Thoracic aorta (tissue), 2 donors: Measurements from ENCODE around the gene PIMREG. TPM values are rescaled to one million over a fixed set of nuclear protein-coding genes. Genes with fewer than 3 reads are reported as not detected.

Experiments used
- ATAC-seq: fragments of 150-250 bp; one replicate; pipeline ENCODE4 v1.8.0; 2017; ENCODE audit warnings: low read depth; ENCODE audit not compliant: insufficient number of reproducible peaks, low FRiP score
- DNase-seq: peaks from one replicate; pipeline ENCODE4 v3.0.0-alpha.2; 2020; ENCODE audit warnings: low spot score
- H3K27ac ChIP-seq, 2 donors: fragments of 200-600 bp; sonication (generic); 1 replicate in 1 of 2; 2 replicates in 1 of 2; pipeline ENCODE4 v1.5.1; 2016; ENCODE audit warnings: mild to moderate bottlenecking in 2 of 2, moderate library complexity in 2 of 2
- H3K27me3 ChIP-seq: fragments of 200-600 bp; sonication (generic); replicated peaks from 2 replicates; pipeline ENCODE4 v1.6.0; 2016; ENCODE audit warnings: mild to moderate bottlenecking; ENCODE audit not compliant: insufficient read depth
- H3K36me3 ChIP-seq: fragments of 200-600 bp; sonication (generic); one replicate; pipeline ENCODE4 v1.5.1; 2016
- H3K4me1 ChIP-seq, 2 donors: fragments of 200-600 bp; sonication (generic); 1 replicate in 1 of 2; 2 replicates in 1 of 2; pipeline versions ENCODE4 v1.5.1 to v1.6.0; 2016; ENCODE audit warnings: low read depth in 2 of 2, mild to moderate bottlenecking in 1 of 2; ENCODE audit not compliant: control insufficient read depth in 1 of 2
- H3K4me3 ChIP-seq: fragments of 200-600 bp; sonication (generic); 2 replicates; pipeline ENCODE4 v1.5.1; 2016; ENCODE audit warnings: mild to moderate bottlenecking
- H3K9me3 ChIP-seq: fragments of 200-600 bp; sonication (generic); 2 replicates; pipeline ENCODE4 v1.5.1; 2016
- total RNA-seq, 2 donors: library from RNA; depleted of rRNA; stranded (reverse); fragments of >200 nt; gene quantifications; one replicate each; pipeline versions ENCODE4 v1.1.0 to v1.2.3, GENCODE V29; 2016
- TF ChIP-seq, protein P1 (sequence below): fragments of 200-600 bp; sonication (generic); IDR thresholded peaks from one replicate; pipeline ENCODE4 v1.5.1; 2019; ENCODE audit warnings: antibody characterized with exemption

PIMREG gene
- total RNA-seq, 2 donors from 2014 or later = not detected

GRCh38 chr17:6470751-6471521 lies 26.7 kb downstream of the PIMREG start:
- no peak for ATAC-seq
- Histone ChIP-seq H3K27me3 (no peaks in the 10 kb centered on the region), H3K36me3 (no peaks in the 10 kb centered on the region), H3K27ac (no peak overlapping the region), H3K4me3 (no peak overlapping the region), H3K9me3 (no peaks in the 10 kb centered on the region), H3K4me1 (no peaks in the 10 kb centered on the region)
- no peak for DNase-seq
- TF ChIP-seq, protein P1, sequence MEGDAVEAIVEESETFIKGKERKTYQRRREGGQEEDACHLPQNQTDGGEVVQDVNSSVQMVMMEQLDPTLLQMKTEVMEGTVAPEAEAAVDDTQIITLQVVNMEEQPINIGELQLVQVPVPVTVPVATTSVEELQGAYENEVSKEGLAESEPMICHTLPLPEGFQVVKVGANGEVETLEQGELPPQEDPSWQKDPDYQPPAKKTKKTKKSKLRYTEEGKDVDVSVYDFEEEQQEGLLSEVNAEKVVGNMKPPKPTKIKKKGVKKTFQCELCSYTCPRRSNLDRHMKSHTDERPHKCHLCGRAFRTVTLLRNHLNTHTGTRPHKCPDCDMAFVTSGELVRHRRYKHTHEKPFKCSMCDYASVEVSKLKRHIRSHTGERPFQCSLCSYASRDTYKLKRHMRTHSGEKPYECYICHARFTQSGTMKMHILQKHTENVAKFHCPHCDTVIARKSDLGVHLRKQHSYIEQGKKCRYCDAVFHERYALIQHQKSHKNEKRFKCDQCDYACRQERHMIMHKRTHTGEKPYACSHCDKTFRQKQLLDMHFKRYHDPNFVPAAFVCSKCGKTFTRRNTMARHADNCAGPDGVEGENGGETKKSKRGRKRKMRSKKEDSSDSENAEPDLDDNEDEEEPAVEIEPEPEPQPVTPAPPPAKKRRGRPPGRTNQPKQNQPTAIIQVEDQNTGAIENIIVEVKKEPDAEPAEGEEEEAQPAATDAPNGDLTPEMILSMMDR = no peak

- no peak for ATAC-seq
- TF ChIP-seq, protein P1 = no peak
Observed at GRCh38 chr17:6471531-6472465, 27.5 kb downstream of the PIMREG start.

DNA sequence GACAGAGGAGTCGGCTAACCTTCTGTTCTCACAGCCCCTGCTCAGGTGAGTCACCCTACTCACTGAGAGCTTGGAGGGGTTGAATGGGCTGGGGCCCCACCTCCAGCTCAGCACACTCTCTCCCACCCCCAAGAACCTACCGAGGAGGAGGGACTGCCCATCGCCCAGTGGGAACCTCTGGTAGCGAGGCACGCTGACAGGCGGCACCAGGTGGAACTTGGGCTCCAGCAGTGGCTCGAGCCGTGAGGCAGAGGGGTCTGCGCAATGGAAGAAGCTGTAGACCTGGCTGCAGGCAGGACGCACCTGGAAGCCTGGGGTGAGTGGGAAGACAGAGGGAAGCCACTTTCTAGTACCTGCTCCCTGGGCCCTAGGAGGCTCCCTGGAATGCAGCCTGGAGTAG lies 28.3 kb downstream of the PIMREG start:
- ATAC-seq = no peak
- Histone ChIP-seq H3K4me1 (no peaks in the 10 kb centered on the region), H3K36me3 (no peaks in the 10 kb centered on the region), H3K9me3 (no peaks in the 10 kb centered on the region), H3K27me3 (no peaks in the 10 kb centered on the region), H3K27ac (no peak overlapping the region), H3K4me3 (no peak overlapping the region)
- no peak for DNase-seq
- TF ChIP-seq, protein P1 = no peak

More at GRCh38 chr17:6471531-6472465, 27.5 kb downstream of the PIMREG start:
- no peak overlapping the region for H3K27ac ChIP-seq
- no peak overlapping the region for H3K4me3 ChIP-seq
- H3K9me3 ChIP-seq = no peaks in the 10 kb centered on the region
- no peaks in the 10 kb centered on the region for H3K27me3 ChIP-seq
- no peaks in the 10 kb centered on the region for H3K36me3 ChIP-seq
- H3K4me1 ChIP-seq = no peaks in the 10 kb centered on the region
- no peak for DNase-seq

GRCh38 chr17:6473128-6473767 lies 29.0 kb downstream of the PIMREG start:
- Histone ChIP-seq H3K4me1 (no peaks in the 10 kb centered on the region), H3K27ac (no peak overlapping the region), H3K4me3 (no peak overlapping the region), H3K9me3 (no peaks in the 10 kb centered on the region), H3K27me3 (no peaks in the 10 kb centered on the region), H3K36me3 (no peaks in the 10 kb centered on the region)
- no peak for ATAC-seq
- DNase-seq = no peak
- TF ChIP-seq, protein P1 = peak; percentile 88

GRCh38 chr17:6474376-6474775 lies 30.1 kb downstream of the PIMREG start:
- no peak for DNase-seq
- ATAC-seq = no peak
- H3K4me1 ChIP-seq = no peaks in the 10 kb centered on the region
- H3K36me3 ChIP-seq = no peaks in the 10 kb centered on the region
- TF ChIP-seq, protein P1 = no peak
- no peaks in the 10 kb centered on the region for H3K27me3 ChIP-seq
- no peak overlapping the region for H3K27ac ChIP-seq
- no peaks in the 10 kb centered on the region for H3K9me3 ChIP-seq
- no peak overlapping the region for H3K4me3 ChIP-seq
